HG03342 (cell line): ENCODE results near the gene NUDT6.
"Not testable (repeated sequence)": the region's sequence is repeated elsewhere in the genome, so short reads cannot be mapped to it uniquely, and the experiment has no call there.

ENCODE experiments used
- ATAC-seq: cut with Tn5 transposase; IDR thresholded peaks from one replicate; pipeline ENCODE4 v1.9.1; 2021; ENCODE audit warnings: mild to moderate bottlenecking, moderate library complexity; ENCODE audit not compliant: unreplicated experiment

NUDT6 gene

GRCh38 chr4:122921971-122922876 lies at the start of gene NUDT6:
Gene NUDT6, minus strand, starts transcription at chr4:122922597. Its CDS starts 25 bp downstream, at chr4:122922572.
- peak; percentile 48 for ATAC-seq

- no peak for ATAC-seq
Observed at GRCh38 chr4:122968227-122968812, 45.9 kb upstream of the NUDT6 start.

- no peak for ATAC-seq
Observed at GRCh38 chr4:122967231-122967630, 44.8 kb upstream of the NUDT6 start.

- ATAC-seq: no peak
Observed at GRCh38 chr4:122966201-122966600, 43.8 kb upstream of the NUDT6 start.

GRCh38 chr4:122963216-122963615 lies 40.8 kb upstream of the NUDT6 start:
- no peak for ATAC-seq

- ATAC-seq: no peak
Observed at GRCh38 chr4:122960611-122961000, 38.2 kb upstream of the NUDT6 start.

- ATAC-seq: no peak
Observed at GRCh38 chr4:122959981-122960610, 37.7 kb upstream of the NUDT6 start.

GRCh38 chr4:122959441-122959840 lies 37.0 kb upstream of the NUDT6 start:
- no peak for ATAC-seq

GRCh38 chr4:122958505-122958904 lies 36.1 kb upstream of the NUDT6 start:
- no peak for ATAC-seq

GRCh38 chr4:122953924-122954323 lies 31.5 kb upstream of the NUDT6 start:
- ATAC-seq: no peak

- no peak for ATAC-seq
Observed at GRCh38 chr4:122952028-122952427, 29.6 kb upstream of the NUDT6 start.

GRCh38 chr4:122948671-122949070 lies 26.3 kb upstream of the NUDT6 start:
- ATAC-seq: no peak

- no peak for ATAC-seq
Observed at GRCh38 chr4:122946142-122946541, 23.7 kb upstream of the NUDT6 start.

GRCh38 chr4:122945136-122945535 lies 22.7 kb upstream of the NUDT6 start:
- not testable (repeated sequence) for ATAC-seq

- no peak for ATAC-seq
Observed at GRCh38 chr4:122932763-122933162, 10.4 kb upstream of the NUDT6 start.

GRCh38 chr4:122930862-122931261 lies 8.5 kb upstream of the NUDT6 start:
- ATAC-seq: no peak

- no peak for ATAC-seq
Observed at GRCh38 chr4:122928930-122929329, 6.5 kb upstream of the NUDT6 start.

GRCh38 chr4:122922877-122923511 lies 597 bp upstream of the NUDT6 start:
- peak; percentile 98 for ATAC-seq

GRCh38 chr4:122921300-122921699 lies 1.1 kb downstream of the NUDT6 start:
- ATAC-seq: no peak

- ATAC-seq: no peak
Observed at GRCh38 chr4:122920473-122920872, 1.9 kb downstream of the NUDT6 start.

- no peak for ATAC-seq
Observed at GRCh38 chr4:122917731-122918130, 4.7 kb downstream of the NUDT6 start.
